Endodermal cell (in vitro differentiated cells): ENCODE data around the gene YWHAE. TPM values are rescaled to one million over a fixed set of nuclear protein-coding genes. Genes with fewer than 3 reads are reported as not detected.

Source experiments
- DNase-seq: peaks from one replicate; pipeline ENCODE4 v3.0.0-alpha.2; 2017
- H3K27ac ChIP-seq: 2 replicates; pipeline ENCODE4 v1.5.1; 2013; ENCODE audit warnings: mild to moderate bottlenecking, low read depth, low read length, moderate library complexity
- H3K27me3 ChIP-seq: 2 replicates; pipeline ENCODE4 v1.6.1; 2013; ENCODE audit warnings: mild to moderate bottlenecking, low read length, moderate library complexity; ENCODE audit not compliant: insufficient read depth, control insufficient read depth, poor library complexity, severe bottlenecking
- H3K36me3 ChIP-seq: 2 replicates; pipeline ENCODE4 v1.7.0; 2013; ENCODE audit warnings: mild to moderate bottlenecking, low read length, moderate library complexity; ENCODE audit not compliant: control insufficient read depth, insufficient read depth
- H3K4me1 ChIP-seq: one replicate; pipeline ENCODE4 v1.7.0; 2013; ENCODE audit warnings: low read length; ENCODE audit not compliant: control insufficient read depth, insufficient read depth
- H3K4me3 ChIP-seq: 2 replicates; pipeline ENCODE4 v1.5.1; 2013; ENCODE audit warnings: mild to moderate bottlenecking, low read length, moderate library complexity
- H3K9ac ChIP-seq: 2 replicates; pipeline ENCODE4 v1.6.1; 2013; ENCODE audit warnings: mild to moderate bottlenecking, low read length, moderate library complexity; ENCODE audit not compliant: poor library complexity, severe bottlenecking; ENCODE audit errors: extremely low read depth
- H3K9me3 ChIP-seq: 2 replicates; pipeline ENCODE4 v1.6.1; 2013; ENCODE audit warnings: mild to moderate bottlenecking, low read length, moderate library complexity; ENCODE audit not compliant: control insufficient read depth
- H3K27ac Mint-ChIP-seq: 2 replicates; pipeline ENCODE4 v1.8.0; 2020; ENCODE audit warnings: mixed read lengths
- H3K27me3 Mint-ChIP-seq: 2 replicates; pipeline ENCODE4 v1.8.0; 2021; ENCODE audit warnings: mild to moderate bottlenecking, mixed read lengths; ENCODE audit not compliant: insufficient read depth
- H3K36me3 Mint-ChIP-seq: 2 replicates; pipeline ENCODE4 v1.8.0; 2020; ENCODE audit warnings: low read depth, mixed read lengths
- H3K4me1 Mint-ChIP-seq: 2 replicates; pipeline ENCODE4 v1.8.0; 2020; ENCODE audit warnings: mixed read lengths
- H3K4me3 Mint-ChIP-seq: 2 replicates; pipeline ENCODE4 v1.8.0; 2020; ENCODE audit warnings: mild to moderate bottlenecking, moderate library complexity, mixed read lengths
- H3K9me3 Mint-ChIP-seq: 2 replicates; pipeline ENCODE4 v1.8.0; 2020; ENCODE audit warnings: mild to moderate bottlenecking, mixed read lengths
- CTCF ChIP-seq: fragments of 200-600 bp; sonication (generic); conservative IDR thresholded peaks from 2 replicates; pipeline ENCODE4 v1.5.0; 2021; ENCODE audit warnings: antibody characterized with exemption, mild to moderate bottlenecking
- WGBS, 2 experiments: methylation state at CpG; one replicate each; pipeline versions ENCODE4 v1.1.5 to v1.1.7; 2013; ENCODE audit warnings: missing lambda C conversion rate in 2 of 2, mixed read lengths in 1 of 2; ENCODE audit not compliant: insufficient coverage in 1 of 2, insufficient read length in 1 of 2; 5-methylcytosine and 5-hydroxymethylcytosine counted together
- long read RNA-seq, 4 experiments: library from polyadenylated mRNA in 2 of 4; library from RNA in 1 of 4; library from capped mRNA in 1 of 4; stranded (forward) in 3 of 4; unstranded in 1 of 4; transcript quantifications; one replicate each; pipeline ENCODE4 v2.0.0, GENCODE V29; 2020 to 2021; ENCODE audit warnings: inconsistent platforms in 1 of 4
- polyA plus RNA-seq, 2 experiments: library from polyadenylated mRNA; stranded (reverse); fragments of 50-300 nt; gene quantifications; one replicate each; pipeline ENCODE4 v1.2.3, GENCODE V29; 2013
- total RNA-seq, 2 donors: library from RNA; stranded (reverse); fragmentation: NEBNext Ultra II Directional in 1 of 2; extraction: Animal tissue kit (Norgen Biotek cat#: 25700) in 1 of 2; gene quantifications; 2 replicates in 1 of 2; 3 replicates in 1 of 2; pipeline ENCODE4 v1.2.1, GENCODE V29; 2021

The YWHAE gene
- 1,000 to 10,000 TPM; 1,225 to 1,349 TPM for total RNA-seq
- polyA plus RNA-seq (2013, experiment 1 of 2): 1,001 TPM
- polyA plus RNA-seq (2013, experiment 2 of 2): 1,057 TPM
- long read RNA-seq, experiment 1, transcript YWHAE-201 (6 exons, 2,211 nt): major isoform, 352 of 592 reads
- long read RNA-seq, experiment 1, transcript YWHAE-208 (7 exons, 1,818 nt): minor isoform, 13 of 592 reads
- long read RNA-seq, experiment 1, partial matches to known transcripts: 94 of 592 reads
- long read RNA-seq, experiment 1, other reads (novel, unspliced or antisense): 130 of 592 reads
- long read RNA-seq, experiment 2, transcript YWHAE-208 (7 exons, 1,818 nt): minor isoform, 50 of 1,885 reads
- long read RNA-seq, experiment 2, transcript YWHAE-201 (6 exons, 2,211 nt): major isoform, 1,740 of 1,885 reads
- long read RNA-seq, experiment 2, partial matches to known transcripts: 54 of 1,885 reads
- long read RNA-seq, experiment 2, other reads (novel, unspliced or antisense): 37 of 1,885 reads
- long read RNA-seq, experiment 3, transcript YWHAE-201 (6 exons, 2,211 nt): major isoform, 1,872 of 1,958 reads
- long read RNA-seq, experiment 3, transcript YWHAE-205 (2 exons, 465 nt): minor isoform, 7 of 1,958 reads
- long read RNA-seq, experiment 3, transcript YWHAE-208 (7 exons, 1,818 nt): minor isoform, 48 of 1,958 reads
- long read RNA-seq, experiment 3, partial matches to known transcripts: 15 of 1,958 reads
- long read RNA-seq, experiment 3, other reads (novel, unspliced or antisense): 13 of 1,958 reads
- long read RNA-seq, experiment 4, transcript YWHAE-201 (6 exons, 2,211 nt): major isoform, 481 of 529 reads
- long read RNA-seq, experiment 4, transcript YWHAE-208 (7 exons, 1,818 nt): minor isoform, 9 of 529 reads
- long read RNA-seq, experiment 4, partial matches to known transcripts: 19 of 529 reads
- long read RNA-seq, experiment 4, other reads (novel, unspliced or antisense): 15 of 529 reads

GRCh38 chr17:1399679-1400512 lies at the start of gene YWHAE:
TSS of gene YWHAE (minus strand) at chr17:1400222. CDS start at chr17:1400110, 112 bp downstream.
- Histone ChIP-seq H3K9ac (peak within 1 kb of the TSS; percentile 98), H3K27ac (peak within 1 kb of the TSS; percentile 100), H3K4me1 (no peaks in the 10 kb centered on the region), H3K4me3 (peak within 1 kb of the TSS; percentile 95), H3K36me3 (peaks cover 22% of the 10 kb centered on the region), H3K9me3 (no peaks in the 10 kb centered on the region), H3K27me3 (no peaks in the 10 kb centered on the region)
- DNase-seq: peak; percentile 100
- peaks cover 2% of the 10 kb centered on the region for H3K27me3 Mint-ChIP-seq
- H3K27ac Mint-ChIP-seq: peak within 1 kb of the TSS; percentile 100
- H3K9me3 Mint-ChIP-seq: peaks cover 7% of the 10 kb centered on the region
- peak within 1 kb of the TSS; percentile 100 for H3K4me3 Mint-ChIP-seq
- WGBS, 2 experiments: 0% methylated on average over 23 to 79 of the region's 82 CpGs
- H3K4me1 Mint-ChIP-seq: peaks cover 15% of the 10 kb centered on the region
- peaks cover 29% of the 10 kb centered on the region for H3K36me3 Mint-ChIP-seq
- TF ChIP-seq CTCF: no peak

GRCh38 chr17:1449412-1449967 lies 49.5 kb upstream of the YWHAE start:
- no peak overlapping the region for H3K9ac ChIP-seq
- no peak overlapping the region for H3K4me3 ChIP-seq
- no peak overlapping the region for H3K4me3 Mint-ChIP-seq
- no peak overlapping the region for H3K27ac ChIP-seq
- peaks cover 59% of the 10 kb centered on the region for H3K36me3 ChIP-seq
- H3K4me1 Mint-ChIP-seq: peaks cover 2% of the 10 kb centered on the region
- no peak overlapping the region for H3K27ac Mint-ChIP-seq
- no peak for DNase-seq
- TF ChIP-seq CTCF: no peak
- no peaks in the 10 kb centered on the region for H3K27me3 Mint-ChIP-seq
- WGBS, 2 experiments: 80 to 91% methylated on average over 2 to 5 of the region's 5 CpGs
- H3K4me1 ChIP-seq: no peaks in the 10 kb centered on the region
- no peaks in the 10 kb centered on the region for H3K27me3 ChIP-seq
- H3K9me3 ChIP-seq: no peaks in the 10 kb centered on the region
- peaks cover 55% of the 10 kb centered on the region for H3K36me3 Mint-ChIP-seq
- H3K9me3 Mint-ChIP-seq: no peaks in the 10 kb centered on the region
